Measurements from ENCODE around the gene GPR146. TPM values are rescaled to one million over a fixed set of nuclear protein-coding genes. Genes with fewer than 3 reads are reported as not detected.

GPR146 gene
- total RNA-seq = 10 to 100 TPM; 13.3 to 45.3 (median 22.8) TPM
- long read RNA-seq, transcript GPR146-203 (2 exons, 1,053 nt) = major isoform, 9 of 11 reads
- long read RNA-seq, partial matches to known transcripts = 0 of 11 reads
- long read RNA-seq, other reads (novel, unspliced or antisense) = 2 of 11 reads

- WGBS (ENCODE audit: insufficient coverage, low coverage, low lambda C conversion rate, missing lambda C conversion rate) = 0% methylated on average over 6 of the region's 74 CpGs
- Histone ChIP-seq H3K27ac (peak within 1 kb of the TSS; percentile 85 to 96 (median 88)), H3K9me3 (no peaks in the 10 kb centered on the region), H3K4me1 (peaks cover 0 to 59% (median 28%) of the 10 kb centered on the region in 4 donors), H3K27me3 (no peaks in the 10 kb centered on the region), H3K36me3 (no peaks in the 10 kb centered on the region), H3K4me3 (peak within 1 kb of the TSS; percentile 69 to 93 (median 86))
- intact Hi-C loops (cut with DNase I) = no loop called here
- DNase-seq (peak; percentile 98 to 99 (median 98)), ATAC-seq (peak; percentile 88 to 92 (median 89))
- TF ChIP-seq CTCF (IDR thresholded peaks at IDR 0.05) (peak; percentile 48 to 65 (median 58)), POLR2A (IDR thresholded peaks at IDR 0.05) (peak; percentile 81)
These were observed at the start of gene GPR146 for GRCh38 chr7:1044189-1045068. Gene GPR146, plus strand, starts transcription at chr7:1044546. Its CDS starts 12,970 bp downstream, at chr7:1057516.

DNA sequence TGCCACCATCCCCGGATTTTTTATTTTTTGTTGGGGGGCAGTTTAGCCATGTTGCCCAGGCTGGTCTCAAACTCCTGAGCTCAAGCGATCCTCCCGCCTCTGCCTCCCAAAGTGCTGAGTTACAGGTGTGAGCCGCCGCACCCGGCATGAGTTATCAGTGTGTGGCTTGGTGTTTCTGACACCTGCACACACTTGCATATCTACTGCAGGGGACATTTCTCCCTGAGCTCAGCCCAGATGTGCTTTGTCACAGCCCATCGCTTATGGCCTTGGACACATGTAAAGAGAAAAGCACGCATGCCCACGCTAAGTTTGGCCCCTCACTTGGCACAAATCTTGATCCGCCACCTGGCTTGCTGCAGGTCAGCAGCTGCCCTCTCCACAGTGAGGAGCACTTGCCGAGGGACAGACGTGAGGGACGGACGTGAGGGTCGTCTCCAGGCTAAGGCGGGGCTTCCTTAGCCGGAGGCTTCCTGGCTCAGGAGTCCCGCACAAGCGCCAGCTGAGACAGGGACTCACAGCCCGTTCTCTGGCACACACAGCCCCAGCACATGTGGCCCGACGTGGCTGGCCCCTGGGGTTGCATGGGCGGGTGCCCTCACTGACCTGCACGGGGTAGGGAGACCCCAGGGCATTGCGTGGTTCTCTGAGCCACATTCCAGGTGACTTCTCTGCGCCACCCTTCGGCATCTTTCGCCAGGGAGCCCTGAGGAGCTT, 49.6 kb upstream of the GPR146 start:
- Histone ChIP-seq H3K9me3 (no peaks in the 10 kb centered on the region), H3K4me3 (no peak overlapping the region), H3K27ac (no peak overlapping the region), H3K27me3 (no peaks in the 10 kb centered on the region), H3K4me1 (peaks cover 0 to 7% (median 0%) of the 10 kb centered on the region in 4 donors), H3K36me3 (no peaks in the 10 kb centered on the region)
- WGBS (ENCODE audit: insufficient coverage, low coverage, low lambda C conversion rate, missing lambda C conversion rate) = 85% methylated on average over 4 of the region's 28 CpGs
- ATAC-seq (no peak), DNase-seq (no peak)
- TF ChIP-seq POLR2A (IDR thresholded peaks at IDR 0.05) (no peak), CTCF (IDR thresholded peaks at IDR 0.05) (no peak)
- intact Hi-C loops (cut with DNase I) = loop anchor here (5.0 to 10.0 kb wide), 3 partner anchors 68 to 180 kb away; no protein-coding TSS in a partner anchor

GRCh38 chr7:995571-995970, 48.8 kb upstream of the GPR146 start:
- no peak for TF ChIP-seq POLR2A (IDR thresholded peaks at IDR 0.05)
- no peak for TF ChIP-seq CTCF (IDR thresholded peaks at IDR 0.05)
- no peak for ATAC-seq
- H3K9me3 ChIP-seq = no peaks in the 10 kb centered on the region
- intact Hi-C loops (cut with DNase I) = loop anchor here (5.0 to 10.0 kb wide), 3 partner anchors 67 to 179 kb away; no protein-coding TSS in a partner anchor
- no peak overlapping the region for H3K27ac ChIP-seq
- H3K27me3 ChIP-seq = no peaks in the 10 kb centered on the region
- no CpG with 5 or more reads among the region's 14 CpGs for WGBS (ENCODE audit: insufficient coverage, low coverage, low lambda C conversion rate, missing lambda C conversion rate)
- peaks cover 0 to 7% (median 0%) of the 10 kb centered on the region in 4 donors for H3K4me1 ChIP-seq
- H3K4me3 ChIP-seq = no peak overlapping the region
- no peaks in the 10 kb centered on the region for H3K36me3 ChIP-seq
- DNase-seq = no peak

DNA sequence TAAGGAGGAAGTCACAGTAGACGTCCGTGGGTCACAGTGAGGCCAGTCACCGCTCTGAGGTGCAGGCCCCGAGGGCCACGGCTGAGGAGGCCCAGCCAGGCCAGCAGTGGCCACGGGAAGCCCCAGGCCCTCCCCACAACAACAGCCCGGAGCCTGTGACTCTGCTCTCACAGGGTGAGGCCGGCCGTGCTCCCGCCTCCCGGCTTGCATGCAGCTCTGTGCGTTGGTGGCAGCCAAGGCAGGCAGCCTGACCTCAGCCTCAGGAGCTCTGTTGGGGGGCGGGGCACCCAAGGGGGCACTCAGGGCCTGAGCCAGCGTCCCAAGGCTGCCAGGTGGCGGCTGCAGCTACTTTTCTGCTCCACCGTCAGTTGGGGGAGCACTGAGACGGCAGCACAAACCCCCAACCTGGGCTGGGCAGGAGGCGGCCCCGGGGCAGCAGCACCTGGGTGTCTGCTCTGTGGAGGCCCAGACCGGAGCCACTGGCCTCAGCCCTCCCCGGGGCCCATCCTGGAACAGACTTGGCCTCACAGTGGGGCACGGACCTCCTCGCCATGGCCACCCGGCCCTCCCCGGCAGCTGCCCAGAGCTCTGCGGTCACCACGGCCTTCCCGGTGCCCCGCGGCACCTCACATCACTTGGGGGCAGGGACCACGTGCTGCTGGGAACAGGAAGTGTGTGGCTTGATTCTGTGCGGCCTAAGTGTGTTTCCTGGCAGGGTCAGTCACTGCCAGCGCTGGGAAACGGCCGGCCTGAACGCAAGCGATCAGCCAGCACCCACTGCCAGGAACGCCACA, 48.1 kb upstream of the GPR146 start:
- DNase-seq (no peak), ATAC-seq (no peak)
- no peaks in the 10 kb centered on the region for H3K36me3 ChIP-seq
- H3K4me1 ChIP-seq = peaks cover 0 to 7% (median 0%) of the 10 kb centered on the region in 4 donors
- H3K9me3 ChIP-seq = no peaks in the 10 kb centered on the region
- TF ChIP-seq POLR2A (IDR thresholded peaks at IDR 0.05) (no peak), CTCF (IDR thresholded peaks at IDR 0.05) (no peak)
- no CpG with 5 or more reads among the region's 38 CpGs for WGBS (ENCODE audit: insufficient coverage, low coverage, low lambda C conversion rate, missing lambda C conversion rate)
- no peak overlapping the region for H3K27ac ChIP-seq
- no peaks in the 10 kb centered on the region for H3K27me3 ChIP-seq
- no peak overlapping the region for H3K4me3 ChIP-seq
- intact Hi-C loops (cut with DNase I) = loop anchor here (5.0 to 10.0 kb wide), 3 partner anchors 66 to 179 kb away; no protein-coding TSS in a partner anchor

All from right lobe of liver (tissue), 6 donors.